Upper lobe of right lung (tissue), 1 donor: ENCODE results near the gene ARMC10. TPM values are rescaled to one million over a fixed set of nuclear protein-coding genes. Genes with fewer than 3 reads are reported as not detected.
A peak's percentile ranks its signal among the peaks of the same experiment; 100 is the strongest.
"Not testable (repeated sequence)": the region's sequence is repeated elsewhere in the genome, so short reads cannot be mapped to it uniquely, and the experiment has no call there.

Source experiments
- ATAC-seq: fragments of 200-7000 bp; cut with Tn5 transposase; one replicate; pipeline ENCODE4 v1.9.1; 2020; ENCODE audit warnings: mild to moderate bottlenecking, moderate library complexity
- DNase-seq: peaks from one replicate; pipeline ENCODE4 v3.0.0-alpha.2; 2020
- H3K27ac ChIP-seq: fragments of 200-600 bp; one replicate; pipeline ENCODE4 v1.8.0; 2022
- H3K27me3 ChIP-seq: fragments of 200-600 bp; one replicate; pipeline ENCODE4 v1.8.0; 2022; ENCODE audit warnings: mild to moderate bottlenecking
- H3K36me3 ChIP-seq: fragments of 200-600 bp; one replicate; pipeline ENCODE4 v1.8.0; 2022
- H3K4me1 ChIP-seq: fragments of 200-600 bp; one replicate; pipeline ENCODE4 v1.8.0; 2022
- H3K4me3 ChIP-seq: fragments of 200-600 bp; one replicate; pipeline ENCODE4 v1.8.0; 2022; ENCODE audit warnings: mild to moderate bottlenecking
- H3K9me3 ChIP-seq: fragments of 200-600 bp; one replicate; pipeline ENCODE4 v1.8.0; 2022
- CTCF ChIP-seq: fragments of 200-600 bp; IDR thresholded peaks from one replicate; pipeline ENCODE4 v1.8.0; 2022; ENCODE audit warnings: antibody characterized with exemption
- intact Hi-C: fragments of 100-400 bp; cut with DNase I; formaldehyde crosslinking; loops from one replicate; pipeline ENCODE4 v1.11.0; 2022
- total RNA-seq: library from RNA; stranded (reverse); fragmentation: NEBNext Ultra II Directional; extraction: Animal tissue kit (Norgen Biotek cat#: 25700); gene quantifications from one replicate; pipeline ENCODE4 v1.2.1, GENCODE V29; 2021
- donor health status: DM: no; HTN: yes; CAD: no; lungs with severe emphysema.

Gene ARMC10
- total RNA-seq, 1 donor from 2014 or later = 33.3 TPM

GRCh38 chr7:103076764-103077163, 1.8 kb downstream of the ARMC10 start:
- DNase-seq (peak; percentile 70), ATAC-seq (no peak)
- H3K9me3 ChIP-seq = no peaks in the 10 kb centered on the region
- intact Hi-C loops = no loop called here
- H3K36me3 ChIP-seq = no peaks in the 10 kb centered on the region
- H3K4me1 ChIP-seq = peaks cover 23% of the 10 kb centered on the region
- H3K27me3 ChIP-seq = no peaks in the 10 kb centered on the region
- TF ChIP-seq CTCF = no peak
- H3K4me3 ChIP-seq = no peak overlapping the region
- no peak overlapping the region for H3K27ac ChIP-seq

GRCh38 chr7:103077318-103077717, 2.4 kb downstream of the ARMC10 start:
- no peaks in the 10 kb centered on the region for H3K36me3 ChIP-seq
- H3K9me3 ChIP-seq = no peaks in the 10 kb centered on the region
- no peak for TF ChIP-seq CTCF
- H3K27ac ChIP-seq = no peak overlapping the region
- intact Hi-C loops = no loop called here
- H3K4me1 ChIP-seq = peaks cover 23% of the 10 kb centered on the region
- ATAC-seq (no peak), DNase-seq (no peak)
- no peak overlapping the region for H3K4me3 ChIP-seq
- H3K27me3 ChIP-seq = no peaks in the 10 kb centered on the region

- H3K9me3 ChIP-seq, H3K36me3 ChIP-seq, H3K27ac ChIP-seq, H3K4me3 ChIP-seq, H3K27me3 ChIP-seq, DNase-seq, intact Hi-C loops, ATAC-seq: not testable (repeated sequence)
- H3K4me1 ChIP-seq = peaks cover 23% of the 10 kb centered on the region
Measured at GRCh38 chr7:103078226-103078625, 3.3 kb downstream of the ARMC10 start.

GRCh38 chr7:103079836-103080235, 4.9 kb downstream of the ARMC10 start:
- H3K27ac ChIP-seq = no peak overlapping the region
- peaks cover 17% of the 10 kb centered on the region for H3K4me1 ChIP-seq
- peaks cover 17% of the 10 kb centered on the region for H3K36me3 ChIP-seq
- no peak for TF ChIP-seq CTCF
- intact Hi-C loops = no loop called here
- H3K27me3 ChIP-seq = no peaks in the 10 kb centered on the region
- H3K4me3 ChIP-seq = no peak overlapping the region
- no peak for DNase-seq
- H3K9me3 ChIP-seq = no peaks in the 10 kb centered on the region
- ATAC-seq = no peak

GRCh38 chr7:103080923-103081322, 6.0 kb downstream of the ARMC10 start:
- no peak for ATAC-seq
- H3K27ac ChIP-seq = no peak overlapping the region
- H3K4me3 ChIP-seq = no peak overlapping the region
- H3K27me3 ChIP-seq = no peaks in the 10 kb centered on the region
- TF ChIP-seq CTCF = no peak
- H3K36me3 ChIP-seq = peaks cover 27% of the 10 kb centered on the region
- no peaks in the 10 kb centered on the region for H3K9me3 ChIP-seq
- H3K4me1 ChIP-seq = peaks cover 17% of the 10 kb centered on the region
- DNase-seq = no peak
- intact Hi-C loops = no loop called here

- Histone ChIP-seq H3K27me3 (no peaks in the 10 kb centered on the region), H3K36me3 (peaks cover 39% of the 10 kb centered on the region), H3K4me3 (no peak overlapping the region), H3K27ac (no peak overlapping the region), H3K4me1 (peaks cover 2% of the 10 kb centered on the region), H3K9me3 (no peaks in the 10 kb centered on the region)
- ATAC-seq (no peak), DNase-seq (no peak)
- intact Hi-C loops = no loop called here
- no peak for TF ChIP-seq CTCF
Measured at GRCh38 chr7:103082497-103082896, 7.6 kb downstream of the ARMC10 start.
